HG03175 (cell line): ENCODE measurements around the gene ZDHHC14.
"Not testable (repeated sequence)": the region's sequence is repeated elsewhere in the genome, so short reads cannot be mapped to it uniquely, and the experiment has no call there.

ENCODE experiments used
- ATAC-seq: cut with Tn5 transposase; IDR thresholded peaks from one replicate; pipeline ENCODE4 v1.9.1; 2021; ENCODE audit warnings: mild to moderate bottlenecking, moderate library complexity; ENCODE audit not compliant: unreplicated experiment

The ZDHHC14 gene

DNA sequence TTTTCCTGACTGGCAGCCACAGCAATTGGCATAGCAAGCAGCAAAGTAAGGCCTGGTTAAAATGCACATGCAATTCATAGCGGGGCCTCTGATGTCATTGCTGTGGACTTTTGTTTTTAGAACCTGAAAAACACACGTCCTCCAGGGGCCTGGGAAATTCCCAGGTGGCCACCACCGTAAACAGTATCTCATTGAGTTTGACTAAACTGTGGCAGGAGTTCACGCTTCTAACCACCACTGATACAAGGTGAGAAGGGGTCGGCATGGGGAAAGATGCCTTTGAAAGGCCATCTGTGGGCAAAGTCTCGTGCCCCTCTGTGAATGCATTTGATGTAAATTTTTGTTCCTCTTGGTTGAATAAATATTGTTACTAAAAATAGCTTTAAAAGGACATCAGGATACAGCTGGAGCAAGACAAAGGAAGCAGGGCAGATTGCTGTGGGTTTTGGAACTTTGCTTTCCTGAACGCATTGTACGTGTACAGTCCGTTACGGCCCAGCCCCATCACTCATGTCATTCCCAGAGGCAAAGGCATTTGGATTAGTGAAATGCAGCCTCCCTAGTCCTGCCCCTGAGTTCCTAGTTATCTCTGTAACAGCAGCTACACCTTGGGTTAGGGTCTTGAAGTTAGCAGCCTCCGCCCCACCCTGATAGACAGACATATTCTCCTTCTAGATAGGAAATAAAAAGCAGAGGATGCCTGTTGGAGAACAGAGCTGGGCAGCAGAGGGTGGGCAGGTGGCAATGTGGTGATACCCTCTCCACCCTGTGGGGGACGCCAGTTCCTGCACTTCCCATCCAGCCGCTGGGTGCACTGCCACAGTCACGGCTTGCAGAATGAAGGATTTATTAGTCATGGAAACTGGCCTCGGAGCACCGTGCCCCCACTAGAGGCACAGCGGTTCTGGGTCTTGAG lies 80.3 kb downstream of the ZDHHC14 start:
- ATAC-seq: peak; percentile 47

DNA sequence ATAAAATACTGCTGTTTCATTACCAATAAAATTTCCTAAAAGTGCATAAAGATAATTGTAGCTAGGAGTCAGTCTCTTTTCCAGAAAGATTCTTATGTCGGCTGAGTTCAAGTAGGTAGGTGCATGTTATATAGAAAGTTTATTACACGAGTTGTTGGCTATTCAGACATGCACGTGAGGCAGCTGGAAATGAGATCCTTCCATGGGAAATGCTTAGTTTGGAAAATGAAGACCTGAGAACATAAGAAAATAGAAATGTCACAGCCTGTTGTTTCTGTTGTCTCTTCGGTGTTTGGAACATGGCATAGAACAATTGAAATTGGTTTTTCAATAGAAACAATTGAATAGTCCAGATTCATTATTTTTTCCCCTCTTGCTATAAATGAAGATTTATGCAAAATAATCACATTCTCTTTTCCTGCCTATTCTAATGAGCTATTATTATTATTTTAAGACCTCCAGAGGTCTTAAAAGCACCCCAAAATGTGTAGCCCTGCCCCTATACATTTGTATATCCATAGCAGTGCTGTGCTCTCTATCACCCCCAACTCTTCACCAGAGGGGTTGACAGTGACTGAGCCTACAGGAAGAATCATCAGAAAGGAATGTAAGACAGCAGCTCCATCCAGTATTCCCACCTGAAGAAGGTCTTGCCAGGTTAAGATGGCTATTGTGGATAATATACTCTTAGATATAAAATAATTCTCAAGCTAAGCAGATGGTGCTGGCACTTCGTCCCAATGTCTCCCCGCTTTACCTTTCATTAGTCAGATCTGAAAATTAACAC lies 82.2 kb downstream of the ZDHHC14 start:
- no peak for ATAC-seq

- ATAC-seq: not testable (repeated sequence)
These were observed 82.7 kb downstream of the ZDHHC14 start for GRCh38 chr6:157463743-157464135.

DNA sequence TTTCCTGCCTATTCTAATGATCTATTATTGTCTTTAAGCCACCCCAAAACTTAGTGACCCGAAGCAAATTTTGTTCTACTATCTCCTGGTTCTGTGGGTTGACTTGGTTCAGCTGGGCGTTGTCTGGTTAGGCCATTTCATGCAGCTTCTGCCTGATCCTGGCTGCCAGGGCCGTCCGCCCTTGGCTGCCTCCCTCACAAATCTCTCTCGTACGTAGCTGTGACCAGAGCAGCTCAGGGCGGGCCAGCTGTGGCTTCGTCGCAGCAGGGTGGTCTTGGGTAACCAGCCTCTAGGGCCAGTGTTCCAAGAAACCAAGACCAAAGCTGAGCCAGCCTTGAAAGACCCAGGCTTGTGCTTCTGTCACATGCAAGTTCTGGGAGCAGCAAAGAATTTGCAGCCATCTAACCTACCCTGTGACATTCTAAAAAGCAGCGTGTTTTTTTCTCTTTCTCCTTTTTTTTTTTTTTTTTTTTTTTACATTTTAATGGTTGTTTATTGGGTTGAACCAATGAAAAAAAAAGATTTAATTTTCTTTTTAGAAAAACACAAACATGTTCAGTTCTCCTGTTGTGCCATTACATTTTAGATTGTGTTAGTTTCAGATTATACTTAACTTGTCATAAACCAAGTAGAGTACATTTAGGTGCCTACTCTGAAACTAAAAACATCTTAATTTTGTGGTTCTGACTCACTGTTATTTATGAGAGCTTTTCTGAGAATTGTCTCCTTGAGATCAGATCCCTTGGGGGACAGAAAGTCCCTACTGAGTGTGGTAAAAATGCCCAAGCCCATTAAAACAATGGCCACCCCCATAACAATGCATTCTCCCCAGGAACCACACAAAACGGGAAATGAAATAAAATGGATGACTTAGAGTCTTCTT lies 83.9 kb downstream of the ZDHHC14 start:
- peak; percentile 73 for ATAC-seq

DNA sequence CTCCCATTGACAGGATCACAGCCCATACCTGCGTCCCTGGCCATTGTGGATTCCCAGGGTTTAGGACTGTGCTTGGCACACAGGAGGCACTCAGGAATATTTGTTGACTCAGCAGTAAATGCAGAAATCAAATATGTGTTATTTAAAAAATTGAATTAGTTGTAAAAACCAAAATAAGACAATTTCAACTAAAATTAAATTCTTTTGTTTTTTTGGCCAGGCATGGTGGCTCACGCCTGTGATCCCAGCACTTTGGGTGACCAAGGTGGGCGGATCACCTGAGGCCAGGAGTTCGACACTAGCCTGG lies 85.3 kb downstream of the ZDHHC14 start:
- no peak for ATAC-seq

DNA sequence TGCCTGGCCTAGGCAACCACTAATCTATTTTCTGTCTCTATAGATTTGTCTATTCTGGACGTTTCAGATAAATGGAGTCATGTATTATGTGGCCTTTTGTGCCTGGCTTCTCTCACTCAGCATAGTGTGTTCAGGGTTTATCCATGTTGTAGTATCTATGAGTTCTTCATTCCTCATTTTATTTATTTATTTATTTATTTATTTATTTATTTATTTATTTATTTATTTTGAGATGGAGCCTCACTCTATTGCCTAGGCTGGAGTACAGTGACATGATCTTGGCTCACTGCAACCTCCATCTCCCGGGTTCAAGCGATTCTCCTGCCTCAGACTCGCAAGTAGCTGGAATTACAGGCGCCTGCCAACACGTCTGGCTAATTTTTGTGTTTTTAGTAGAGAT lies 86.3 kb downstream of the ZDHHC14 start:
- not testable (repeated sequence) for ATAC-seq

GRCh38 chr6:157468054-157468453 lies 87.1 kb downstream of the ZDHHC14 start:
- ATAC-seq: no peak

GRCh38 chr6:157468574-157468973 lies 87.6 kb downstream of the ZDHHC14 start:
- ATAC-seq: no peak

DNA sequence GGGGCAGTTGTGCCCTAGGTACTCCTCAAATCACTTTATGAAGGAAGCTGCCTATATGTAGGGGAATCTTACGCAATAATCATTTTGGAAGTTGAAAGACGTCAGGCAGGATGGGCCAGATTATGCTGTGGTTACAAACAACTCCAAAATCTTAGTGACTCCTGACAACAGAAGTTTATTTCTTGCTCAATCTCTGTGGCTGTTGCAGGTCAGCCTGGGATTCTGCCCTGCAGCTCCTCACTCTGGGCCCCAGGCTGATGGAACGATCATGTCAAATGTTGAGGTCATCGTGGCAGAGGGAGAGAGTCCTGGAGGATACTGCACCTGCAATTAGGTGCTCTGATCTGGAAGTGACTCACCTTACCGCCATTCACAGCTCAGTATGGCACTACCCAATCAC lies 88.4 kb downstream of the ZDHHC14 start:
- no peak for ATAC-seq

GRCh38 chr6:157471077-157471686 lies 90.2 kb downstream of the ZDHHC14 start:
- ATAC-seq: no peak

- no peak for ATAC-seq
These were observed 91.1 kb downstream of the ZDHHC14 start for GRCh38 chr6:157471895-157472686.

- no peak for ATAC-seq
These were observed 95.8 kb downstream of the ZDHHC14 start for GRCh38 chr6:157476797-157477196.

GRCh38 chr6:157478926-157479325 lies 97.9 kb downstream of the ZDHHC14 start:
- ATAC-seq: no peak

DNA sequence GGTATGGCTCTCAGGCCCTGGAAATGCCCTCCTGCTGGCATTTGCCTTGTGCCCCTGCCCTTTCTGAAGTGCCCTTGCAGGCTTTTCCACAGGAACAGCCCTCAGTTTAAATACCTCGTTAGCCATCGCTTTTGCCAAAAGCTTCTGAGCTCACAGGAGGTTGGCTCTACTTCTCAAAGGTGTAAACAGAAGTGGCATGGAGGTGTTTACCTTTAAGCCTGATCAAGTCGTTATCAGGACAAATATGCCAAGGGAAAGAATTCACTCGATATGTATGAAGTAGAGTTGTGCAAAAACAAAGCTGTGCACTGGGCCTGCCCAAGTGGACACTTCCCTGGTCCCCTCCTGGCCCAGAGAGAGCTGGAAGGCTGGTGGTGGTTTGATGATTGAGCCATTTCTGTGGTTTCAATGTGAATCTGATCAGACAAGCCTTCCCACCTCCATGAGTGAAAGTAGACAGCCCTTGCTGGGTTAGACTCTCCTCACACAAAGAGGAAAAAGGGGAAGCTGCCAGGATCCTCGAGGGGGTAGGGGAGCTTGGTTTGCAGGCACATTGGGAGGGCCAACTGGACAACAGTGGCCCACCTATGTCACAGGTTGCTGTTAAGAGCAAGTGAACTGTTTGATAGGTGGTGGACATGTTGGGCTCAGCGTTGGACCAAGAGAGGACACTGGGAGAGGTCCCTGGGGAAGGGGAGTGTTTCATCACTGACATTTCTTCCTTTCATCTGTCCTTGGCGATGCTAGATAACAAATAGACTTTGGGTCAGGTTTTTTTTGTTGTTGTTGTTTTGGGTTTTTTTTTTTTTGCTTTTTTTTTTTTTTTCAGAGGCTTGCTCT lies 98.7 kb downstream of the ZDHHC14 start:
- no peak for ATAC-seq

DNA sequence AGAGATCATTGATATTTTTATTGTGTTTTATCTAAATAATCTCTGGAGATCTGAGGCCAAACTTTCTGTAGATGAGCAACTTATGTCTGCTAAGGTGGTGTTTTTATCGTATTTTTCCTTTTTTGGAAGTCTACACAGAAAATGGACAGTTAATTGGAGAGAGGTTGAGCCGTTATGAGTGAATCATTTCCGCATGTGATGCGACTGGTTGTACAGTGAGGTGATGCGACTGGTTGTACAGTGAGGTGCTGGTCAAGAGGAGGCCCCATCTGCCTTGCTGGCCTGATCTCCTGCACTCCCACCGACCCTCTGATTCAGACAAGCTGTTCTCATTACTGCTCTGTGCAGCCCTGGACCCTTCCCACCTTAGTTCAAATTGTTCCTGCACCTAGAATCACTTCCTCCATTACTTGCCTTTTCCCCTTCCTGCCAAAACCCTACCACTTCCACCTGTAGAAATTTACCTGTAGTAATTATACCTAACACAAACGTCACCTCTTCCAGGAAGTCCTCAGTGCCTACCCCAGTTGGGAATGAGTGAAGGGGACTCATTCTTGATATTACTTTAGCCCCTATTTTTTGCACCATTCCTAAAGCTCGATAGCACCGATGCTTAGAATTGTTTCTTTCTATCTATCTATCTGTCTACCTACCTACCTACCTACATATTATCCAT lies 100.3 kb downstream of the ZDHHC14 start:
- ATAC-seq: no peak

GRCh38 chr6:157481865-157482249 lies 100.9 kb downstream of the ZDHHC14 start:
- no peak for ATAC-seq

- no peak for ATAC-seq
These were observed 102.8 kb downstream of the ZDHHC14 start for GRCh38 chr6:157483770-157484169.

DNA sequence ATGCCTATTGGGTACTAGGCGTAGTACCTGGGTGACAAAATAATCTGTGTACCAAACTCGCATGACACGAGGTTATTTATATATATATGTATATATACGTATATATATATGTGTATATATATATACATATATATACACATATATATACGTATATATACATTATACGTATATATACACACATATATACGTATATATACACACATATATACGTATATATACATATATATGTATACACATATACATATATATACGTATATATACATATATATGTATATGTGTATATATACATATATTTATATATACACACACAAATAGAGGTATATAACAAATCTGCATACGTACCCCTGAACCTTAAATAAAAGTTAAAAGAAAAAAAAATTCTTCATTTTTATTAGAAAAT lies 103.2 kb downstream of the ZDHHC14 start:
- no peak for ATAC-seq

- ATAC-seq: no peak
These were observed 105.6 kb downstream of the ZDHHC14 start for GRCh38 chr6:157486572-157486971.
